C4-2B (cell line): ENCODE measurements around the gene ALDOC.
"Not testable (repeated sequence)": the region's sequence is repeated elsewhere in the genome, so short reads cannot be mapped to it uniquely, and the experiment has no call there.

Experiments
- H3K27ac ChIP-seq: fragments of 450-650 bp; 2 replicates; pipeline ENCODE4 v1.5.1; 2017
- ZFX ChIP-seq: fragments of 450-650 bp; IDR thresholded peaks from 2 replicates; pipeline ENCODE4 v1.6.1; 2017
- TF ChIP-seq, protein P1 (sequence below): fragments of 450-650 bp; conservative IDR thresholded peaks from 2 replicates; pipeline ENCODE4 v1.5.1; 2017; ENCODE audit warnings: mild to moderate bottlenecking

ALDOC gene

DNA sequence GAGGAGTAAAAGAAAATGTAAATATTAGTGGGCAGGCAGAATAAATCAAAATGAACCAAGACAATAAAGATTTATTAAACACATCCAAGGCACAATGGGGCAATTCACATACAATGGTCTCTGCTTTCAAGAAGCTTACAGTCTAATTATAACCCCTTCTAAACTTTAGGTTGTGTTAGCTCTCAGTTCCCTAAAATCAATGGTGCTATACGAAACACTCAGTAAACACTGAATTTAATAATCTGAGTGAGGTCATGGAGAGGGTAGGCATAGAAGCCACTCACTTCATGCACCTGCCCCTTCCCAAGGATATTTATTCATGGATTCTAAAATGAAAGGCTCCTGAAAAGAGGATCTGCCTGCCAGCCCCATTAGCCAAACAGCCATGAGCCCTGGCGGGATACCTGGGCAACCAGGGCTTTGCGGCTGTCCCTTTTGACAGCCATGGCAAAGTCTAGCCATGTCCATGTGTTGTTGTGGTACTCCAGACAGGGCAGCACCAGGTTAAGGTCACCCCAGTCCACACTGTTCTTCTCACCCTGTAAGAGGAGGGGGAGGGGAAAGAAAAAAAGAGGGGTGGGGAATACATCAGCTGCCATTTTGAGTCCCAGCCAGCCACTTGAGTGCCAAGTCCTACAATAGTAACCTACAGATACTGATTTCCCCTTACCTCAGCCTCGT is 38.7 kb upstream of the ALDOC start:
- H3K27ac ChIP-seq, result no peak overlapping the region
- no peak for TF ChIP-seq ZFX
- TF ChIP-seq, protein P1, sequence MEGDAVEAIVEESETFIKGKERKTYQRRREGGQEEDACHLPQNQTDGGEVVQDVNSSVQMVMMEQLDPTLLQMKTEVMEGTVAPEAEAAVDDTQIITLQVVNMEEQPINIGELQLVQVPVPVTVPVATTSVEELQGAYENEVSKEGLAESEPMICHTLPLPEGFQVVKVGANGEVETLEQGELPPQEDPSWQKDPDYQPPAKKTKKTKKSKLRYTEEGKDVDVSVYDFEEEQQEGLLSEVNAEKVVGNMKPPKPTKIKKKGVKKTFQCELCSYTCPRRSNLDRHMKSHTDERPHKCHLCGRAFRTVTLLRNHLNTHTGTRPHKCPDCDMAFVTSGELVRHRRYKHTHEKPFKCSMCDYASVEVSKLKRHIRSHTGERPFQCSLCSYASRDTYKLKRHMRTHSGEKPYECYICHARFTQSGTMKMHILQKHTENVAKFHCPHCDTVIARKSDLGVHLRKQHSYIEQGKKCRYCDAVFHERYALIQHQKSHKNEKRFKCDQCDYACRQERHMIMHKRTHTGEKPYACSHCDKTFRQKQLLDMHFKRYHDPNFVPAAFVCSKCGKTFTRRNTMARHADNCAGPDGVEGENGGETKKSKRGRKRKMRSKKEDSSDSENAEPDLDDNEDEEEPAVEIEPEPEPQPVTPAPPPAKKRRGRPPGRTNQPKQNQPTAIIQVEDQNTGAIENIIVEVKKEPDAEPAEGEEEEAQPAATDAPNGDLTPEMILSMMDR, result no peak

DNA sequence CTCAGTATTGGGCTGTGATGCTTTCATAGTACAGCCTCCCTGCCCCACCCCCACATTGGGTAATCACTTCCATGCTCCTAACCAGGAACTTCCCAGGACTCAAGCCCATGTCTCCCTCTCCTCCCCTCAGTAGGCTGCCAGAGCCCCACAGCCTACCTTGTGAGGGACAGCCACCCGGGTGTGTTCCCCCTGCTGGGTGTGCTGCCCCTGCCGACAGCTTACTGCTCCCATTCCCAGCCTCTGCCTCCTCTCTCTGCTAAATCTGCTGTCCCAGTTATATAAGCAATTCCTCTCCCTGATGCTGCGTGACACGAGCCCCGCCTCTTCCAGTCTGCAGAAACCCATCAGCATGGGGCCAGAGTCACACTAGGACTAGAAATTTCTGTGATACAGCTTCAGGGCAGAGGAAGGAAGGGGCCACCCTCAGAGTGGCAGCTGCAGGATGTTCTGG is 37.3 kb upstream of the ALDOC start, which contains the start of gene RSKR:
RSKR (minus strand) TSS at position 255 of the 451 bp plus-strand sequence; CDS start at position 231, 24 bp downstream.
- H3K27ac ChIP-seq, result no peak within 1 kb of the TSS

DNA sequence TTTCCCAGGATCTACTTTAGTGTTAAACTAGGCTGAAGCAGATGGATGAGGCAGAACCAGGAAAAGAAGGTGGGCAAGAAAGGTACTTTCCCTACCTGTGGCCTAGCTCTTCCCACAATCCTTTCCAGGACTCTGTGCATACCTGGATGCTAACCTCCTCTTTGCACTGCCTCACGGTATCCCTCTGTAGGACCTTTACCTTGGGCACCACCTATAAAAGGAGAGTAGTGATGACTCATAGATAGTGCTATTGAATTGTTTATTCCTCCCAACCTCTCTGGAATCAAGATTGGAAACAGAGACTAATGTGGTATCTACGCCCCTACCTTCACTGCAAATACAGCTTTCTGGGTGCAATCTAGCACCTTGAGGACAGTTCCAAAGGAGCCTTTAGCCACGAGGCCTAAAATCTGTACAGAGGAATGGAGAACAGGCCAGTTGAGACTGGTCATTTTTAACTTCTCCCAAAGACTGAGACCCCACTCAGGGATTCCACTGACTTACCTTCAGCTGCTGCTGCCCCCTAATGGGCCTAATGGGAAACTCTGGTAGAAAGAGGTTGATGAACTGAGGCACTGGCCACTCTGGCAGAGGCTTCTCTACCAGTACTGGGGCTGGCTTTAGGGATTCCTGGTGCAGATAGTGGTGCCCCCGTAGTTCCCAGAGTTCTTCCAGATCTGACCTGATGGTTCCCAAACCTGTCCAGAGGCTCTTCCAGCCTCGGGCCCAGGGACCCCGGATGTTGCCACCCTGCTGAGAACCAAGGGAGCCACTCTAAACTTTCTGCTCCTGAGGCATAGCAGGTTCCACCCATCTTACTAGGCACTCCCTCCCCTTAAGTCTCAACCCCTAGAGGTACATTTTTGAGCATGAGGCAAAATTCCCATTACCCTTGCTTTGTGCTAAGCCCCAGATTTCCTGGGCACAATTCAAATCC is 36.5 kb upstream of the ALDOC start:
- TF ChIP-seq ZFX, result no peak
- TF ChIP-seq, protein P1, result peak; percentile 76
- H3K27ac ChIP-seq, result no peak overlapping the region

More for the DNA sequence above, 37.3 kb upstream of the ALDOC start, which contains the start of gene RSKR:
- TF ChIP-seq ZFX, result no peak
- TF ChIP-seq, protein P1, result no peak

DNA sequence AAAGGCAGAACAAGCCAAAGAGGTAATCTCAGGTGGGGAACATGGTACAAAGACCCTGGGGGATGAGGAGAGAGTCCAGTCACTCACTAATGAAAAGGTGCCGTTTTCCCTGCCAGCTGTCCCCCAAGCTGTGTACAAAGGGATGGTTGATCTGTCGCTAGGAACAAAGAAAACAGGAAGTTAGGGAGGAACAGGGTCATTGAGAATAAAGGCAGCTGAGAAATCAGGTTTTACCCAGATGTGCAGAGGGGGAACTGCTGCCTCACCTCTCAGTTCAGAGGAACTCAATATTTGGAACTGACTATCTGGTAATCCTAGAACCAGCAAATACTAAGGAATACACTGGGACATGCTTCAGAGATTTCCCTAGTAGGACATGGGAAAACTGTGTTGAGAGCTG is 35.8 kb upstream of the ALDOC start:
- TF ChIP-seq, protein P1, result no peak
- no peak for TF ChIP-seq ZFX
- no peak overlapping the region for H3K27ac ChIP-seq

DNA sequence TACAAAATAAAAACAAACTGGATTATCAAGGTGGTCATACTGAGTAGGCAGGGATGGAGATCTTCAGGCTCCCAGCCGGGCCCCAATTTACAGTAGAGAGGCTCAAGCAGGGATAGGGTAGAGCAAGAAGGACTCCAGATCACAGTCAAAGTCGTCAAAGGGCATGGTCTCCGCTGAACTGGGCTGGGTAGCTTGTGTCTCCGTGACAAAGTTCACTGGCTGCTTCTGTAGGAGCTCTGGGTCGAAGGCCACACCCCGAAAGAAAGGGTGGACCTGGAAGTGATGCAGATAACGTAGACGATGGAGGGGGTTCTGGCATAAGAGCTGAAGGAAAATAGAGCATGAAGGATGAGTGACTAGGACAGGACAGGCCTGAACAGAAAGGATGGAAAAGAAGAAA is 33.7 kb upstream of the ALDOC start:
- TF ChIP-seq, protein P1, result no peak
- TF ChIP-seq ZFX, result no peak
- no peak overlapping the region for H3K27ac ChIP-seq

DNA sequence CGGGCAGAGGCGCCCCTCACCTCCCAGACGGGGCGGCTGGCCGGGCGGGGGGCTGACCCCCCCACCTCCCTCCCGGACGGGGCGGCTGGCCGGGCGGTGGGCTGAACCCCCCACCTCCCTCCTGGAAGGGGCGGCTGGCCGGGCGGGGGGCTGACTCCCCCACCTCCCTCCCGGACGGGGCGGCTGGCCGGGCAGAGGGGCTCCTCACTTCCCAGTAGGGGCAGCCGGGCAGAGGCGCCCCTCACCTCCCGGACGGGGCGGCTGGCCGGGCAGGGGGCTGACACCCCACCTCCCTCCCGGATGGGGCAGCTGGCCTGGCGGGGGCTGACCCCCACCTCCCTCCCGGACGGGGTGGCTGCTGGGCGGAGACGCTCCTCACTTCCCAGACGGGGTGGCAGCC is 27.3 kb upstream of the ALDOC start:
- not testable (repeated sequence) for H3K27ac ChIP-seq

DNA sequence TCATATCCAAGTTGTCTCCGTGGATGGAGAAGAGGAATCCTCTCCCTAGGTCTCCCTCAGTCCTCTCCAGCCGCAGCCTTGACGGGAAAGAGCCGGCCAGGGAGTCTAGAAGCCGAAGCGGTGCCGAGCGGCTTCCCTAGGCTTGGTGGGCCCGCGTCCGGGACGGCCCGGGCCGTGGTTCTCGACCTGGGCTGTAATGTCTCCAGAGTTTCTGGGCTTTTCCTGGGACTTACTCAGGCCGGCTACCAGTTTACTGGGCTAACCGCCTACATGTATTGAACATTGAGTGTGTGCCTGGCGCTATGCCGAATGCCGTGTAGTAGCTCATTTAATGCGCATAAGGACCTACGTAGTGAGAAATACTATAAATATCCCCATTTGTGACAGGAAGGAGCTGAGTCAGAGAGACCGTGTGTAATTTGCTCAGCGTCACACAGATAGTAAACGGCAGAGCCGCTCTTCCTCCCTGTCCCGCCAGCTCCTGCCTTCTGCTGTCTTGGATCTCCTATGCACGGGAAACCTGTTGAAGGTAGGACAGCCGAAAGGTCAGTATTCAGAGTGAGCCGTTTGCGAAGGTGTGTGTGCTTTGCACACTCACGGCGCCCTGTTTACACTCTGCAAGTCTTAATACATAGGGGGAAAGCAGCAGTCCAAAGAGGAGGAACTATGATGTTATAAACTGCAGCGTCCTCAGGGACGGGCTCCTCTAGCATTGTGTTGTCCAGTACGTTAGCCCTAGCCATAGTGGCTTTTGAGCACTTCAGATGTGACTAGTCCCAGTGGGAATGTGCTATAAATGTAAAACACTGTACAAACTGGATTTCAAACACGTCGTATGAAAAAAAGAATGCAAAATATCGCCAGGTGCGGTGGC is 22.9 kb upstream of the ALDOC start:
- TF ChIP-seq, protein P1, result no peak
- peak overlapping the region; percentile 84 for H3K27ac ChIP-seq
